ENCODE measurements around the gene PSME3. TPM values are rescaled to one million over a fixed set of nuclear protein-coding genes. Genes with fewer than 3 reads are reported as not detected.

The PSME3 gene
- total and polyA plus RNA-seq, 12 donors = 18.5 to 149 (median 79.9) TPM

DNA sequence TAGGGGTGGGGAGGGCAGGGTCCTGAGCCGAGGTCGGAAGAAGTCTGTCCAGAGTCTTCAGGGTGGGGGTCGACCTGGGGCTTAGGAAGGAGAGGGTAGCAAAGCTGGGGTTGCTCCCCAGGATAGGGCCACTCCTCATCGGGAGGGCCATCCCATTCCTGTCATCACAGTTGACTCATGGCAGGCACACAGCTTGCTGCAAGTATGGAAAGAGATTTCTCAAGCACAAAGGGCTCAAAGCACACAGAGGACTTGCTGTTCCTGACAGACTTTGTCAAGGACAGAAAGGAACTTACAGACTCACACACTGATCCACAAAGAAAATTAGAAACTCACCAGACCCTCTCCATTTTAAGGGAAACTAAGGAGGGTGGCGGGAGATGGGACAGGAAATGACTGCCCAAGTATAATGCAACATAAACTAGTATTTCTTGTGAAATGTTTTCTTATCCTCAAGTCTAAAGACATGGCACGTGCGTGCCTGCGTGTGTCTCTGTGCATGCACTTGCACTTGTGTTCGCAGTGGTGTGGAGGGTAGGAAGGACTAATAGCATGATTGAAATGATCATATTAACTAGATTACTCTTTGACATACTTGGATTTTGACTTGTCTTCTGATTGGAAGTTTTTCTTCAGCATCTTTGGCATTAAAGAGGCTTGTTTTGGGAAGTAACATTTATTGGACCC lies 13.5 kb downstream of the PSME3 start:
- H3K4me1 ChIP-seq (replicated peaks in 1 of 2) = peaks cover 9 to 34% of the 10 kb centered on the region in 2 donors
- no peaks in the 10 kb centered on the region for H3K9me3 ChIP-seq (replicated peaks in 1 of 3)
- H3K4me3 ChIP-seq = no peak overlapping the region
- H3K27ac ChIP-seq = peak overlapping the region in 2 of 5 donors; percentile 55 to 80
- intact Hi-C loops (cut with DNase I) = loop anchor here in 1 of 2 donors (5.0 to 10.0 kb wide), 2 partner anchors 91 to 148 kb away; partner anchors contain the start of gene RPL27
- peak in 6 of 7 donors; percentile 59 to 79 (median 69) for DNase-seq
- TF ChIP-seq, protein P1, sequence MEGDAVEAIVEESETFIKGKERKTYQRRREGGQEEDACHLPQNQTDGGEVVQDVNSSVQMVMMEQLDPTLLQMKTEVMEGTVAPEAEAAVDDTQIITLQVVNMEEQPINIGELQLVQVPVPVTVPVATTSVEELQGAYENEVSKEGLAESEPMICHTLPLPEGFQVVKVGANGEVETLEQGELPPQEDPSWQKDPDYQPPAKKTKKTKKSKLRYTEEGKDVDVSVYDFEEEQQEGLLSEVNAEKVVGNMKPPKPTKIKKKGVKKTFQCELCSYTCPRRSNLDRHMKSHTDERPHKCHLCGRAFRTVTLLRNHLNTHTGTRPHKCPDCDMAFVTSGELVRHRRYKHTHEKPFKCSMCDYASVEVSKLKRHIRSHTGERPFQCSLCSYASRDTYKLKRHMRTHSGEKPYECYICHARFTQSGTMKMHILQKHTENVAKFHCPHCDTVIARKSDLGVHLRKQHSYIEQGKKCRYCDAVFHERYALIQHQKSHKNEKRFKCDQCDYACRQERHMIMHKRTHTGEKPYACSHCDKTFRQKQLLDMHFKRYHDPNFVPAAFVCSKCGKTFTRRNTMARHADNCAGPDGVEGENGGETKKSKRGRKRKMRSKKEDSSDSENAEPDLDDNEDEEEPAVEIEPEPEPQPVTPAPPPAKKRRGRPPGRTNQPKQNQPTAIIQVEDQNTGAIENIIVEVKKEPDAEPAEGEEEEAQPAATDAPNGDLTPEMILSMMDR (IDR thresholded peaks at IDR 0.05) = no peak
- TF ChIP-seq POLR2A (IDR thresholded peaks at IDR 0.05) = no peak
- H3K36me3 ChIP-seq (replicated peaks in 1 of 2) = peaks cover 0 to 27% of the 10 kb centered on the region in 2 donors
- WGBS, 4 donors = 53 to 62% (median 58%) methylated on average over 8 to 9 of the region's 9 CpGs
- no peaks in the 10 kb centered on the region for H3K27me3 ChIP-seq

DNA sequence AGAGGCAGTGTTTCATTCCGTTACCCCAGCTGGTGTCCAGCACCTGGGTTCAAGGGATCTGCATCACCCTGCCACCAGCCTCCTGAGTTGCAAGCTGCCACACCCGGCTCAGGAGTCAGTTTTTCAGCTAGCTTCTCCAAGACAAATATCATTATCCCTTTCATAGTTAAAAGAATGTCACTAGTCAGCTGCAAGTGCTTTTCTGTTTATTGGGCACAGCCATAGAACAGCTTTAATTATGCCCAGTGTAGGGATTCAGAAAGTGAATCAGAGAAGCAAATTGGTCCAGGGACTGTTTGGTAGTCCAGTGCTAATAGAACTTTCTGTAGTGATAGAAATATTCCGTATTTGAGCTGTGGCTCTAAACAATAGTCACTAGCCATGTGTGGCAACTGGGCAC lies 14.9 kb downstream of the PSME3 start:
- WGBS, 4 donors = 71 to 92% (median 78%) methylated on average over 3 of the region's 3 CpGs
- H3K36me3 ChIP-seq (replicated peaks in 1 of 2) = peaks cover 0 to 14% of the 10 kb centered on the region in 2 donors
- no peaks in the 10 kb centered on the region for H3K9me3 ChIP-seq (replicated peaks in 1 of 3)
- DNase-seq = peak in 1 of 7 donors; percentile 40
- intact Hi-C loops (cut with DNase I) = loop anchor here in 1 of 2 donors (5.0 to 10.0 kb wide), 2 partner anchors 89 to 147 kb away; partner anchors contain the start of gene RPL27
- no peak for TF ChIP-seq POLR2A (IDR thresholded peaks at IDR 0.05)
- TF ChIP-seq, protein P1 (IDR thresholded peaks at IDR 0.05) = no peak
- peaks cover 9 to 44% of the 10 kb centered on the region in 2 donors for H3K4me1 ChIP-seq (replicated peaks in 1 of 2)
- H3K27me3 ChIP-seq = no peaks in the 10 kb centered on the region
- H3K27ac ChIP-seq = no peak overlapping the region
- H3K4me3 ChIP-seq = no peak overlapping the region

DNA sequence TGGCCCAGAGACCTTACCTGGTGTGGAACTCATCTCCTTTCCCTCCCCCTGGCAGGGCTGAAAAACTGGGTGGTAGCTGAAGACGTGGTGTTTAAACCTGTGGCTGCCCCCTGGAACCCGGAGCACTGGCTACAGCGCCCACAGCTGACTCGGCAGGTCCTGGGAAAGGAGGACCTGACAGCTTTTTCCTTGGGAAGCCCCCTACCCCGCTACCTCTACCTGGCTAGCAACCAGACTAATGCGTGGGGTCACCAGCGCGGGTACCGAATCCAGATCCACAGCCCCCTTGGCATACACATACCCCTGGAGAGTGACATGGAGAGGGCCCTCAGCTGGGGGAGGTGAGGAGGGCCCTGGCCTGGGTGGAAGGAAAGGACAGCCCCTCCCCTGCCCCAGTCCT lies 15.8 kb downstream of the PSME3 start:
- no peak for TF ChIP-seq POLR2A (IDR thresholded peaks at IDR 0.05)
- TF ChIP-seq, protein P1 (IDR thresholded peaks at IDR 0.05) = no peak
- no peak overlapping the region for H3K27ac ChIP-seq
- H3K36me3 ChIP-seq (replicated peaks in 1 of 2) = peaks cover 0 to 12% of the 10 kb centered on the region in 2 donors
- H3K4me3 ChIP-seq = no peak overlapping the region
- WGBS, 4 donors = 82 to 100% (median 87%) methylated on average over 2 to 9 of the region's 9 CpGs
- peak in 1 of 7 donors; percentile 47 for DNase-seq
- intact Hi-C loops (cut with DNase I) = loop anchor here in 1 of 2 donors (5.0 to 10.0 kb wide), 2 partner anchors 88 to 146 kb away; partner anchors contain the start of gene RPL27
- H3K27me3 ChIP-seq = no peaks in the 10 kb centered on the region
- H3K4me1 ChIP-seq (replicated peaks in 1 of 2) = peaks cover 10 to 47% of the 10 kb centered on the region in 2 donors
- H3K9me3 ChIP-seq (replicated peaks in 1 of 3) = no peaks in the 10 kb centered on the region

DNA sequence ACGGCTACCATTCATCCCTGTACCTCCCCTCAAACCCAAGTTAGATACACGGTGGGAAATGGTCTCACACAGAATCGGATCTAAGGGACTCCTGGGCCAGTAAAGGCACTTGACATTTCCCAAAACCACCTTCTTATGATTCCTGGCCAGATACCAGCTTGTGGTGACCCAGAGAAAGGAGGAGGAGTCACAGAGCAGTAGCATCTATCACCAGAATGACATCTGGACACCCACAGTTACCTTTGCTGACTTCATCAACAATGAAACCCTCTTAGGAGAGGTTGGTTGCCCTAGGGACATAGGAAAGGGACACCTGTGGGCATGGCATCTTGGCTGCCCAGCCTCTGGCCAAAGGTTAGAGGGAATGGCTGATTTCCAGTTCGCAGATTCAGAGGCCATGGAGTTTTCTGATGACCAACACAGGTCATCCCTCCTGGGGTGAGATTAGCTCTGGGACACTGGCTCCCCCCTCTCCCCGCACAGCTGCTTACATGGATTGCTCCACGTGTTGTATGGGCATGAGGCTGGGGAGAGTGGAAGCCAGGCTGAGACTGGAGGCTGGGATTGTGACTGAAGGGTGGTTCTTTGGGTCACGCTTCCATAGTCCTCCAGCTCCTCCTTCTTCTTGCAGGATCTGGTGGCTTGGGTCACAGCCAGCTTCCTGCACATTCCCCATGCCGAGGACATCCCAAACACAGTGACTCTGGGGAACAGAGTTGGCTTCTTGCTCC lies 16.4 kb downstream of the PSME3 start:
- Histone ChIP-seq H3K36me3 (replicated peaks in 1 of 2) (peaks cover 0 to 10% of the 10 kb centered on the region in 2 donors), H3K9me3 (replicated peaks in 1 of 3) (no peaks in the 10 kb centered on the region), H3K27me3 (no peaks in the 10 kb centered on the region), H3K4me1 (replicated peaks in 1 of 2) (peaks cover 14 to 50% of the 10 kb centered on the region in 2 donors), H3K27ac (no peak overlapping the region), H3K4me3 (no peak overlapping the region)
- no peak for TF ChIP-seq POLR2A (IDR thresholded peaks at IDR 0.05)
- TF ChIP-seq, protein P1 (IDR thresholded peaks at IDR 0.05) = no peak
- DNase-seq = peak in 3 of 7 donors; percentile 18 to 68 (median 46)
- 43 to 64% (median 57%) methylated on average over 7 to 8 of the region's 8 CpGs for WGBS, 4 donors
- intact Hi-C loops (cut with DNase I) = loop anchor here in 1 of 2 donors (5.0 to 10.0 kb wide), 2 partner anchors 88 to 145 kb away; partner anchors contain the start of gene RPL27
